Fibroblast of peridontal ligament (primary cell): ENCODE data around the gene SHCBP1.

Experiments
- DNase-seq: peaks from one replicate; pipeline ENCODE4 v3.0.0-alpha.2; 2010; ENCODE audit errors: extremely low read depth

SHCBP1 gene

GRCh38 chr16:46614006-46614405, 7.2 kb downstream of the SHCBP1 start:
- no peak for DNase-seq

DNA sequence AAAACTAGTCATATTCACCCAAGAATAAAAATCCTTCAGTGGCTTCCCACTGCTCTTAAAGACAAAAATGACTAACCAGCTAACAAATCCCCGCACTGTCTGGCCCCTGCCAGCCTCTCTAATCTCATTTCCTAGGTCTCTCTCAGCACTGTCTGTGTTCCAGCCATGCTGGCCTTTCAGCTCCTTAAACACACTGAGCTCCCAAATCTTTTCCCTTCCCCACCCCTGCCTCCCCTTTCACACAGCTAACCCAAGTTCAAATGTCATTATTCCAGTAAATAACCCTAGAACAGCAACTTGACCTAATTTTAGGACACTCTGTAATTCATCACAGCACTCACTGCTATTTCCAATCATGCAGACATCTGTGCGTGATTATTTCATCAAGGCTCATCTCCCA, 7.8 kb downstream of the SHCBP1 start:
- DNase-seq = no peak

DNA sequence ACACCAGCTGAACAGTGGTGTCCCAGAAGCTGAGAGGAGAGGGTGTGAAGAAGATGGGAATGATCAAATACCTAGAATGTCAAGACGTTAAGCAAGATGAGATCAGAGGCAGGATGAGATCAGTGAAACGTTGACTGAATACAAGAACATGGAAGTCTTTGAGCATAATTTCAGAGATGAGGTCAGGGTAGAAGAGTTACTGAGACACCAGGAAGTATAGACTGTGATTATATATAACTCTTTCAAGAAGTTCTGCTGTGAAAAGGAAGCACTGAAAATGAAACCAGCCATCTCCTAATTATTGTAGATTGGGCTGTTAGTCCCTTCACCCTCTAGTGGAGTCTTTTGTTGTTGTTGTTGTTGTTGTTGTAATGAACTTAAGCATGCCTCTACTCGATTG, 9.1 kb downstream of the SHCBP1 start:
- DNase-seq = no peak

GRCh38 chr16:46607529-46607928, 13.7 kb downstream of the SHCBP1 start:
- DNase-seq = peak; percentile 89

GRCh38 chr16:46606231-46606630, 14.9 kb downstream of the SHCBP1 start:
- no peak for DNase-seq

GRCh38 chr16:46591257-46591656, 29.9 kb downstream of the SHCBP1 start:
- DNase-seq = no peak

- no peak for DNase-seq
Observed at GRCh38 chr16:46586011-46586577, 35.1 kb downstream of the SHCBP1 start.

GRCh38 chr16:46583036-46583435, 38.1 kb downstream of the SHCBP1 start:
- no peak for DNase-seq

GRCh38 chr16:46582313-46582712, 38.9 kb downstream of the SHCBP1 start:
- no peak for DNase-seq

GRCh38 chr16:46577988-46578579, 43.1 kb downstream of the SHCBP1 start:
- no peak for DNase-seq

DNA sequence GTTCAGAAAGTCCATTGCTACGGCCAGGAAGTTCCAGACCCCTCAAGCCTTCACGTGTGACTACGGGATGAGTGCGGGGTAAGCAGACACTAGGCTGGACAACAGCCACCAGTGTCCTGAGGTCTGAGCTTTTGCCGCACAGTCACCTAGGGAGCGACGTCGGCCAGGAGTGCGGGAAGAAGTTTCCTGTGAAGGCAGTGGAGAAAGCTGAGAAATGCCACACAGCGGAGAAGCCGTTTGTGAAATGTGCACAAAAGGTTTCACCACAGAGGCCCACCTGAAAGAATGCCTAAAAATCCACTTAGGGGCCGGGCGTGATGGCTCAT, 47.4 kb downstream of the SHCBP1 start:
- no peak for DNase-seq

- DNase-seq = peak; percentile 35
Observed at GRCh38 chr16:46573008-46573833, 48.0 kb downstream of the SHCBP1 start.

GRCh38 chr16:46569231-46569735, 51.9 kb downstream of the SHCBP1 start:
- no peak for DNase-seq

DNA sequence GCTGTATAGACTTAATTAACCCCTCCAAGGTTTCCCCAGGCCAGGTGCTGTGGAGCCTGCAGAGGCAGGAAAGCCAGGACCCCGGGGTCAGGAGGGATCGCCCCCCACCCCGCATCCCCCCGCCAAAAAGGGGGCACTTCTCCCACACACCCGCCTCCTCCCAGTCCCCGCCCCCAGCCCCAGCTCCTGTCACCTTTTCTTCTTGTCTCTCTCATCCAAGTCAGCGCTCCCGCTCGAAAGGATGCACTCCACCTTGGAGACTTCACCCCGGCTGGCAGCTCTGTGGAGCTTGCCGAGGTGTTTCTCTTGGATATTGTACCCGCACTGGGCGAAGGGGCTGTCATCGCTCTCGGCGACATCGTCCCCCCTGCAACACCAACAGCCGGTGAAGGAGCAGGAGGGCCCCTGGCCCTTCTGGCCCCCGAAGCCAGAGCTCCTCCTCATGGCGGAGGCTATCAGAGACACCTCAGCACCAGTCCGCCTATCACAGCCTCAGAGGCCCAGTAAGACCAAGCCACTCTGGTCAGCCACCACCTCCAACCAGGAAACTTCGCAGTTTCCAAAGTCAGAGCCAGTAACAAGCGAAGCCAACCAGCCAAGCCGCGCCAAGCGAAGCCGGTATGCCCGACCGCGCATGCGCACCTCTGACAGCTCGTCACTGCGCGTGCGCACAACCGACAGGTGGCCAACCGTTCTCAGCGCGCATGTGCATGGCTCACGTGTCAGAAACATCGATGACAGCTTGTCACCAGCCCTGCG, 52.5 kb downstream of the SHCBP1 start:
- DNase-seq = no peak

DNA sequence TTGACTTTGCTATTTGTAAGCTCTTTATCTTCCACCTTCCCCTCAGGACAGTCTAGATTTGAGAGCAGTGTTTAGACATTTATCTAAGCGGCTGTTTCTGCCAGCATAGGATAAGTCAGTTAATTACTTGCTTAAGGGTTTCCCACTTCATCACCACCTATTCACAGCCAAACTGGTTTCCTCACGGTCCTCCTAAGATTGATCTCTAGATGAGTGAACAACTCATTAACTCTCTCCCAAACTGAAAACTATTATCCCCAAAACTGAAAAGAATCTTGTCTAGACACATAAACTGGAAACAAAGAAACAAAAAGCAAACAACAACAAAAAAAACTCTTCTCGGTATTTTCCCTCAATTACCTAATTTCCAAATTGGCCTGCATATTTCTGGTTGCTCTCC, 58.2 kb downstream of the SHCBP1 start:
- DNase-seq = no peak

DNA sequence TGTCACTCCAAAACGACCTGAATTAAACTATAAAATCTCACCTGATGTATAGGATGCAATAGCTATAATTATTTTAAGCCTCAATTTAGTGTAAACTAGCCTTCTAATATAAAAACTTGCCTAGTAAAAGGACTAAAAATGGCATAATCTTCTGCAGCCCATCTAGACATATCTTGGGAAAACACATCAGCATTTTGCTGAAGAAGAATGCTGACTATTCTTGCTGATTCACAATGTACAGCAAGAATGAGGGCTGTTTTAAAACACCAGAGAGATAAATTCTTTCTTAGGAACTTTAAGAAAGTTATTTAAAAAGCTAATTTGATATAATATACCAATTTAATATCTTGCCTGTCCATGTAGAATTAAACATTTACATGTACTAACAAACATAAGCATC, 63.2 kb downstream of the SHCBP1 start:
- DNase-seq = no peak

- no peak for DNase-seq
Observed at GRCh38 chr16:46555951-46556350, 65.2 kb downstream of the SHCBP1 start.

DNA sequence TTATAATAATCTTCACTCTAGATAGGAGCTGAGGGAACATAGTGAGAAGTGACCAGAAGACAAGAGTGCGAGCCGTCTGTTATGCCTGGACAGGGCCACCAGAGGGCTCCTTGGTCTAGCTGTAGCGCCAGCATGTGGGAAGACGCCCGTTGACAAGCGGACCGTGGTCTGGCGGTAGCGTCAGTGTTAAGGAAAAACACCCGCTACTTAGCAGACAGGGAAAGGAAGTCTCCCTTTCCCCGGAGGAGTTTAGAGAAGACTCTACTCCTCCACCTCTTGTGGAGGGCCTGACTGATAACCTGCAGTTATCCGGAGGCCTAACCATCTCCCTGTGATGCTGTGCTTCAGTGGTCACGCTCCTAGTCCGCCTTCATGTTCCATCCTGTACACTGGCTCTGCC, 66.7 kb downstream of the SHCBP1 start:
- peak; percentile 78 for DNase-seq

DNA sequence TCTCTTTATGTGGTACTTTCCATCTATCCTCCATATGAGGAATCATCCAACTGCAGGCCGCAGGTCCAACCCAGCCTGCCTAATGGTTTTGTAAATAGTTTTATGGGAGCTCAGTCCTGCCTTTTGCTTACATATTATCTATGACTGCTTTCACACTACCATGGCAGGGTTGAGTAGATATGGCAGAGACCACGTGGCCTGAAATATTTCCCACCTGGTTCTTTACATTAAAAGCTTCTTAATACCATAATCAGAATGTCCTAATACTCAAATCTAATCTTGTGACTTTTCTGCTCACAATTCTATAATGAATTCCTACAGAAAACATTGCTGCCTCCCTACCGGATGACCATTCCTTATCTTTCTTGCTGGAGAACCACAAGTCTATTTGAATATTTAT, 71.7 kb downstream of the SHCBP1 start:
- DNase-seq = no peak
